Activated T-helper 9 cell treated with anti-CD3 and anti-CD28 coated beads, Interleukin-2, amount 50 U/mL, for 16 hours (primary cell): ENCODE results near the gene NAGA.

Experiments
- DNase-seq: peaks from one replicate; pipeline ENCODE4 v3.0.0-alpha.2; 2020; ENCODE audit warnings: low read depth

The NAGA gene

DNA sequence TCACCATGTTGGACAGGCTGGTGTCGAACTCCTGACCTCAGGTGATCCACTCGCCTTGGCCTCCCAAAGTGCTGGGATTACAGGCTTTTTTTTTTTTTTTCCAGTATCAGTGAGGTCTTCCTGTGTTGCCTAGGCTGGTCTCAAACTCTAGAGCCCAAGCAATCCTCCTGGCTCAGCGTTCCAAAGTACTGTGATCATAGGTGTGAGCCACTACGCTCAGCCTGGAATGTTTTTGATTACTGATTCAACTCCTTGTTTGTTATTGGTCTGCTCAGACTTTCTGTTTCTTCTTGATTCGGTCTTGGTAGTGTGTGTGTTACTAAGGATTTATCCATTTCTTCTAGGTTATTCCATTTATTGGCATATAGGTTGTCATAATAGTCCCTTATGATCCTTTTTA is 31.3 kb downstream of the NAGA start:
- DNase-seq, result no peak

DNA sequence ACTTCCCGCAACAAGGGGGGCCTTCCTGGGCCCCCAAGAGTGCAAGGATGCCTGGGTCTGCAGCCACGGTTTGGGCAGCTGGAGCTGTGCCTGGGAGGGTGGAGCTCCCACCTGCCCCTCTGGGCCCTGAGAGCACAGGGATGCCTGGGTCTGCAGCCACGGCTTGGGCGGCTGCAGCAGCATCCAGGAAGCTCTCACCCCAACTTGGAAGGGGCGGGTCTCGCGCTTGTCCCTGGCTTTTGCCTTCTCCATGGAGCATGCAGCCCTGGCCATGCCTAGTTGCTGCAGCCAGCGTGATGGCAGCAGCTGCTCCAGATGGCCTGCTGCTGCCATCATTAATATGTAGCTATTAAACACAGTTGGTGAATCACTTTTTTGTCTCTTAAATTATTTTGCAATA is 35.4 kb downstream of the NAGA start:
- DNase-seq, result no peak

DNA sequence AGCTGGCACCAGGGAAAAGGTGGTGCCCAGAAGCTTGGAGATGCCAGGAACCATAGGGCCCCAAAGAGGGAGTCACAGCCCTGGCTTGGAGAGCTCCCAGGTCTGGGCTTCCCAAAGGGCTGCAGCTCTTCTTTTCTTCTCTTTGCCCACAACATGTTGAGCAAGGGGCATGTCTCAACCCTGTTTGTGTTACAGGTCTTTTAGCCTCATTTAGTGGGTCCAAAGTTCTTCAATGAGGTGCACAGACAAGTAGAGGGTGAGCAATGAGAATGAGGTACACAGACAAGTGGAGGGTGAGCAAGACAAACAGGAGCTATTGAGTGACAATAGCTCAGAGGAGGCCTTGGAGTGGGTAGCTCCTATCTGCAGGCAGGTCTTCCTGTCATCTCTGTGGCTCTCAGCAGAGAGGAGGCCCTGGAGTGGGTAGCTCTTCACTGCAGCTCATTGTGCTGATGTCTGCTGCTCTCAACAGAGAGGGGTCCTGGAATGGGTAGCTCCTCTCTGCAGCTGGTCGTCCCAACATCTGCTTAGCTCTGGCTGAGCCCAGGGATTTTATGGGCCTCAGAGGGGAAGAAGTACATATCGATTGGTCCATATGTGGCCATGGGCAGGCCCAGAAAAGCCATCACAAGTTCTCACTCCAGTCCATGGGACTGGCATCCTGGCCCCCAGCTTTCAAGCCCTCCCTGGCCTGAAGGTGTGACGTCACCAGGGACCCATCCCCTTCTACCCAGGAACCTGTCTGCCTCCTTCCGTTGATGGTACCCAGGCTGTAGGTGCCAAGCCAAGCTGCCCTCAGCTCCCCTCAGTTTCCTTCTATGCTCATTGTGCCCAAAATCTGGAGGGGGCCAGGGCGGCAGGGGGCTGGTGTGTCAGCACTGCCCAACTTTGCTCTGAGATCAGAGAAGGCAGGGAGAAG is 37.1 kb downstream of the NAGA start:
- no peak for DNase-seq

DNA sequence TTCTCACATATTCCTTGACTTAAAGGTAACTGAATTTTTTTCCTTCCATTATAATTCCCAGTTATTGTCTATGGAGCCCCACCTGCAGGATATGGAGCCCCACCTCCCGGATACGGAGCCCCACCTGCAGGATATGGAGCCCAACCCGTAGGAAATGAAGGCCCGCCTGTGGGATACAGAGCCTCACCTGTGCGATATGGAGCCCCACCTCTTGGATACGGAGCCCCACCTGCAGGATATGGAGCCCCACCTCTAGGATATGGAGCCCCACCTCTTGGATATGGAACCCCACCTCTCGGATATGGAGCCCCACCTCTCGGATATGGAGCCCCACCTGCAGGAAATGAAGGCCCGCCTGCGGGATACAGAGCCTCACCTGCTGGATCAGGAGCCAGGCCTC is 43.9 kb downstream of the NAGA start:
- no peak for DNase-seq

DNA sequence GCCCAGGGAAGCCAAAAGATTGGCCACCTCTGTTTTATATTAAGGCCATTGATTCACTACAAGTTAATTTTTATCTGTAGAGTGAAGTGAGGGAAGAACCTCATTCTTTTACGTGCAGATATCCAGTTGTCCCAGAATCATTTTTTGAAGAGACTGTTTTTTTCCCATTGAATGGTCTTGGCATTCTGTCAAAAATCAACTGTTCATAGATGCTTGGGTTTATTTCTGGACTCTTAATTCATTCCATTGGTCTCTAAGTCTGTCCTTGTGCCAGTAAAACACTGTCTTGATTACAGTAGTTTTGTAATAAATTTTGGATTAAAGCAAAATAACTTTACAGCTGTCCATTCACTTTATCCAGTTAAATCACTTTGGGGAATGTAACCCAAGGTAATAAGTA is 45.2 kb downstream of the NAGA start:
- DNase-seq, result no peak

DNA sequence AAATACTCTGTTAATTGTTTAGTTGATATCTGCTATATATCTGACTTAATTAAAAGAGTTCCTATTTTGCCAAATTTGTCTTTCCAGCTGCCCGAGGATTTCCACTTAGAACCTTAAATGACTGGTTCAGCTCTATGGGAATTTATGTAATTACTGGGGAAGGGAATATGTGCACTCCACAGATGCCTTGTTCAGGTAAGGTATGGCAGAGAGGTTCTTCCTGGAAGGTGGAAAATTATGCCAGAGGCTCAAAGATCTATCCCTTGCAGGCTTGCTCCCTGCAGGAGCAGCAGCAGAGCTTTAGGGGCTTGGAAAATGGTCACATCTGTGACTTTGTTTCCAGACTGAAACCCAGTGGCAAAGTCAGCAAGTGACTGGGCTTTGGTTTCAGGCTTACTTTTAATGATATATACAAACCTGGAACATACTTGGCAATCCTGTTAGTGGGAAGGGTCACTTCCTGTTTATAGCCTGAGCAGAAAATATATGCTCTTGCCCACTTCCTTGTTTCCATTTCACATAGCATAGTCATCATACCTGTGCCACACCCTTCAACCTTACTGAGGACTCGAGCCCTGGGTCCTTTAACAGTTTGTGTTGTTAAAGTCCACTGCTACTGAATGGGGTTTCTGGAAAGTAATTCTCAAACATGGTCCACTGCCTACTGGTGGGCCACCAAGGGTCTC is 48.3 kb downstream of the NAGA start:
- DNase-seq, result no peak

DNA sequence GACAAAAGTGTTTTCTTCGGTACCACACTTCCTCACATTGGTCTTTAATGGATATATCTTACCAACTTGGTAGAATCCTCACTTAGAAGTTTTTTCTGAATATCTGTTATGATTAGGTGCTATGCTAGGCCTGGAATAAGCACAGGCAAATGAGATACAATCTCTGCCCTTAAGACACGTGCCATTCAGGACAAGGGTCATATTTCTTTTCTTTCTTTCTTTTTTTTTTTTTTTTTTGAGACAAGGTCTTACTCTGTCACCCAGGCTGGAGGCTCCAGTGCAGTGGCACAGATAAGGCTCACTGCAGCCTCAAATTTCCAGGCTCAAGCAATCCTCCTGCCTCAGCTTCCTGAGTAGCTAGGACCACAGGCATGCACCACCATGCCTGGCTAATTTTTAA is 49.0 kb downstream of the NAGA start:
- DNase-seq, result no peak

DNA sequence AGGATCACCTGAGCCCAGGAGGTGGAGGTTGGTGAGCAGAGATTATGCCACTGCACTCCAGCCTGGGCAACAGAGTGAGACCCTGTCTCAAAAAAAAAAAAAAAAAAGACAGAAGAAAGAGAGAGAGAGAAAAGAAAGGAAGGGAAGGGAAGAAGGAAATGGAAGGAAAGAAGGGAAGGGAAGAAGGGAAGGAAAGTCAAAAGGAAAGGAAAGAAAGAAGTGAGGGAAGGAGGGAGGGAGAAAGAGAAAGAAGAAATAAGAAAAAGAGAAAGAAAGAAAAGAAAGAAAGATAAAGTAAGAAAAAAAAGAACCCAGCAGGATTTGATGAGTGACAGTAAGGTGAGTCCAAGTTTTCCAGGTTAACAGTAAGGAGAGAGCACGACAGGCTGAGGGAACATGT is 52.4 kb downstream of the NAGA start:
- DNase-seq, result no peak

DNA sequence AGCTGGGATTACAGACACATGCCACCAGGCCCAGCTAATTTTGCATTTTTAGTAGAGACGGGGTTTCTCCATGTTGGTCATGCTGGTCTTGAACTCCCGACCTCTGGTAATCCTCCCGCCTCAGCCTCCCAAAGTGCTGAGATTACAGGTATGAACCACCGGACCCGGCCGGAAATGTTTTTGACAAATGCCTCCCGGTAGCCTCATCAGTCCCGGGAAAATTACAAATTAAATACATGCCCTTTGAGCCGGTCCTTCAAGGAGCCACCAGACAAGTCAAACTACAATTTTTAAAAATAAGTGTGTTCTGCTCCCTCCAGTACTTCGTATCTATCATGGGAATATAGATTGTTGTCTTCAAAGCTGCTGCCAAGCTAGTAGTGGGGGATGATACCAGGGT is 54.5 kb downstream of the NAGA start:
- no peak for DNase-seq

DNA sequence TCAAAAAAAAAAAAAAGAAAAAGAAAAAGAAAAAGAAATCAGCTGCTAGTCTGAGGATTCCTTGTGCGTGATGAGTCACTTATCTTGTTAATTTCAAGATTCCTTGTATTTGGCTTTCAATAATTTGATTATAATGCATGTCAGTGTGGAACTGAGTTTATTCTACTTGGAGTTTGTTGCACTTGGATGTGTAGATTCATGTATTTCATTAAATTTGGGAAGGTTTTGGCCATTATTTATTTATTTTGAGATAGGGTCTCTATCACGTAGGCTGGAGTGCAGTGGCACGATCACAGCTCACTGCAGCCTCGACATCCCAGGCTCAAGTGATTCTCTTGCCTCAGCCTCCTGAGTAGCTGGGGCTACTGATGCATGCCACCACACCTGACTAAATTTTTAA is 57.2 kb downstream of the NAGA start:
- no peak for DNase-seq

DNA sequence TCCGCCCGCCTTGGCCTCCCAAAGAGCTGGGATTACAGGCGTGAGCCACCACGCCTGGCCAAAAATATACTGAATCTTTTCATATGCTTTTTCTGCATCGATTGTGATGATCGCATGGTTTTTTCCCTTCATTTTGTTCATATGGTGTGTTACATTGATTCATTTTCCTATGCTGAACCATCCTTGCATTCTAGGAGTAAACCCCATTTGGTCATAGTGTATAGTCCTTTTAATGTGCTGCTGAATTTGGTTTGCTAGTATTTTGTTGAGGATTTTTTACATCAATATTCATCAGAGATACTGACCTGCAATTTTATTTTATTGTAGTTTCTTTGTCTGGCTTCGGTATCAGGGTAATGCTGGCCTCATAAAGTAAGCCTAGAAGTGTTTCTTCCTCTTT is 59.8 kb downstream of the NAGA start:
- DNase-seq, result no peak
